ENCODE results near the gene CFAP100.

DNA sequence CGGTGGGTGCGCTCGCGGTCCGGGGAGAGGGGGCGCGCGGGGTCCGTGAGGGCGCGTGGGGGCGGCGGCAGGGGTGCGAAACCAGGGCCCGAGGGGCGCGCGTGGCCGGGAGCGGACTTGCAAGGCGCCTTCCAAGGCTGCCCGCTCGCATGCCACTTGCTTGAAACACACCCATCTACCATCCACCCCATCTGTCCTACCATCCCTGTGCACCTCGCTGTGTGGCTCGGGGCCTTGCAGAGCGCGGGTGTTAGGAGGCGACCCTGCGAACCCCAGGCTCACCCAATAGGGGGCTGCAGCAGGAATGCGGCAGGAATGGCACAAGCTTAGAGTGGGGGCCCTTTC lies 240 bp downstream of the CFAP100 start:
- TF ChIP-seq CTCF (IDR thresholded peaks at IDR 0.05; ENCODE audit: low read depth, low read length): no peak
- no peak for TF ChIP-seq EZH2phosphoT487 (IDR thresholded peaks at IDR 0.05; ENCODE audit: low read depth)
